ENCODE results near the gene IQGAP1.

DNA sequence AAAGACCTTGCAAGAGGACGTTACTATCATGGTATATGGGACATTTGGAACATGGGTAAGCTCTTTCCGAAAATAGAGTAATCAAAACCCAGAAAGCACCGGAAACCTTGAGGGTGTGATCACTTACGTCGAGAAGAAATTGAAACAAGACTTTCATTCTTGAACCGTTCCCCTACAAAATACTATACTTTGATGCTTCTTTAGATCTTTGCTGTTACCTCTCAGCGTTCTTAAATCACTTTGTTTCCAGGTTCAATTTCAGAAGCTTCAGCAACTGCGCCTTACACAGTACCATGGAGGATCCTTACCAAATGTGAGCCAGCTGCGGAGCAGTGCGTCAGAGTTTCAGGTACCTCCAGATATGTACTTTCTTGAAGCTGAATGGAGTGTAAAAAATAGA is 151.7 kb downstream of the IQGAP1 start:
- TF ChIP-seq, protein P1, sequence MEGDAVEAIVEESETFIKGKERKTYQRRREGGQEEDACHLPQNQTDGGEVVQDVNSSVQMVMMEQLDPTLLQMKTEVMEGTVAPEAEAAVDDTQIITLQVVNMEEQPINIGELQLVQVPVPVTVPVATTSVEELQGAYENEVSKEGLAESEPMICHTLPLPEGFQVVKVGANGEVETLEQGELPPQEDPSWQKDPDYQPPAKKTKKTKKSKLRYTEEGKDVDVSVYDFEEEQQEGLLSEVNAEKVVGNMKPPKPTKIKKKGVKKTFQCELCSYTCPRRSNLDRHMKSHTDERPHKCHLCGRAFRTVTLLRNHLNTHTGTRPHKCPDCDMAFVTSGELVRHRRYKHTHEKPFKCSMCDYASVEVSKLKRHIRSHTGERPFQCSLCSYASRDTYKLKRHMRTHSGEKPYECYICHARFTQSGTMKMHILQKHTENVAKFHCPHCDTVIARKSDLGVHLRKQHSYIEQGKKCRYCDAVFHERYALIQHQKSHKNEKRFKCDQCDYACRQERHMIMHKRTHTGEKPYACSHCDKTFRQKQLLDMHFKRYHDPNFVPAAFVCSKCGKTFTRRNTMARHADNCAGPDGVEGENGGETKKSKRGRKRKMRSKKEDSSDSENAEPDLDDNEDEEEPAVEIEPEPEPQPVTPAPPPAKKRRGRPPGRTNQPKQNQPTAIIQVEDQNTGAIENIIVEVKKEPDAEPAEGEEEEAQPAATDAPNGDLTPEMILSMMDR (conservative IDR thresholded peaks at IDR 0.05 in 1 of 2, IDR thresholded peaks at IDR 0.05 in 1 of 2; ENCODE audit: low read depth in 1 of 2, low read length in 2 of 2): no peak
- no peak for TF ChIP-seq EZH2 (IDR thresholded peaks at IDR 0.05; ENCODE audit: low read length, missing control alignments)
